ENCODE data around the gene EIF3L. TPM values are rescaled to one million over a fixed set of nuclear protein-coding genes. Genes with fewer than 3 reads are reported as not detected.

Gene EIF3L
- total RNA-seq, 4 donors from 2014 or later = 379 to 589 (median 576) TPM

- Histone ChIP-seq H3K27me3 (no peaks in the 10 kb centered on the region), H3K4me1 (peaks cover 62% of the 10 kb centered on the region), H3K27ac (peak within 1 kb of the TSS; percentile 88), H3K4me3 (peak within 1 kb of the TSS; percentile 66), H3K9me3 (no peaks in the 10 kb centered on the region), H3K36me3 (no peaks in the 10 kb centered on the region)
- TF ChIP-seq POLR2AphosphoS5 (IDR thresholded peaks at IDR 0.05) (no peak), POLR2A (IDR thresholded peaks at IDR 0.05) (no peak), EP300 (IDR thresholded peaks at IDR 0.05) (no peak), CTCF (IDR thresholded peaks at IDR 0.05) (peak in 1 of 2 donors; percentile 20)
- DNase-seq (ENCODE audit: low spot score in 2 of 2) = no peak
- 9% methylated on average over 38 of the region's 90 CpGs for WGBS
Observed at GRCh38 chr22:37905534-37906363, 56.5 kb downstream of the EIF3L start, which contains the start of gene MICALL1. Gene MICALL1 (plus strand): TSS chr22:37906297. CDS start chr22:37906423, 126 bp downstream.

- WGBS = 0% methylated on average over 4 of the region's 75 CpGs
- Histone ChIP-seq H3K27me3 (no peaks in the 10 kb centered on the region), H3K36me3 (no peaks in the 10 kb centered on the region), H3K27ac (peak overlapping the region; percentile 88), H3K4me3 (peak overlapping the region; percentile 66), H3K4me1 (peaks cover 62% of the 10 kb centered on the region), H3K9me3 (no peaks in the 10 kb centered on the region)
- TF ChIP-seq CTCF (IDR thresholded peaks at IDR 0.05) = no peak
- peak in 1 of 2 donors; percentile 32 for TF ChIP-seq POLR2A (IDR thresholded peaks at IDR 0.05)
- DNase-seq (ENCODE audit: low spot score in 2 of 2) = no peak
Observed at GRCh38 chr22:37906364-37907008, 57.3 kb downstream of the EIF3L start.

- no peak for DNase-seq (ENCODE audit: low spot score in 2 of 2)
- WGBS = 40% methylated on average over 12 of the region's 19 CpGs
Observed at GRCh38 chr22:37907036-37907954, 58.1 kb downstream of the EIF3L start.

GRCh38 chr22:37909766-37910165 lies 60.5 kb downstream of the EIF3L start:
- H3K4me1 ChIP-seq = peaks cover 56% of the 10 kb centered on the region
- H3K4me3 ChIP-seq = no peak overlapping the region
- TF ChIP-seq POLR2AphosphoS5 (IDR thresholded peaks at IDR 0.05) (no peak), POLR2A (IDR thresholded peaks at IDR 0.05) (no peak), CTCF (IDR thresholded peaks at IDR 0.05) (no peak)
- peak overlapping the region; percentile 60 for H3K27ac ChIP-seq
- H3K36me3 ChIP-seq = peaks cover 23% of the 10 kb centered on the region
- H3K27me3 ChIP-seq = no peaks in the 10 kb centered on the region
- H3K9me3 ChIP-seq = no peaks in the 10 kb centered on the region
- no peak for DNase-seq (ENCODE audit: low spot score in 2 of 2)
- 38% methylated on average over 6 of the region's 7 CpGs for WGBS

More at GRCh38 chr22:37907036-37907954, 58.1 kb downstream of the EIF3L start:
- Histone ChIP-seq H3K9me3 (no peaks in the 10 kb centered on the region), H3K27me3 (no peaks in the 10 kb centered on the region), H3K27ac (peak overlapping the region; percentile 88), H3K4me3 (peak overlapping the region; percentile 66), H3K4me1 (peaks cover 62% of the 10 kb centered on the region), H3K36me3 (peaks cover under 1% of the 10 kb centered on the region)
- TF ChIP-seq POLR2A (IDR thresholded peaks at IDR 0.05) (no peak), POLR2AphosphoS5 (IDR thresholded peaks at IDR 0.05) (no peak), CTCF (IDR thresholded peaks at IDR 0.05) (no peak), EP300 (IDR thresholded peaks at IDR 0.05) (no peak)

Data from suprapubic skin (tissue), 4 donors.